HG03139 (cell line): Measurements from ENCODE around the gene WHRN.

Source experiments
- ATAC-seq: cut with Tn5 transposase; IDR thresholded peaks from one replicate; pipeline ENCODE4 v1.9.1; 2021; ENCODE audit not compliant: unreplicated experiment

Gene WHRN

DNA sequence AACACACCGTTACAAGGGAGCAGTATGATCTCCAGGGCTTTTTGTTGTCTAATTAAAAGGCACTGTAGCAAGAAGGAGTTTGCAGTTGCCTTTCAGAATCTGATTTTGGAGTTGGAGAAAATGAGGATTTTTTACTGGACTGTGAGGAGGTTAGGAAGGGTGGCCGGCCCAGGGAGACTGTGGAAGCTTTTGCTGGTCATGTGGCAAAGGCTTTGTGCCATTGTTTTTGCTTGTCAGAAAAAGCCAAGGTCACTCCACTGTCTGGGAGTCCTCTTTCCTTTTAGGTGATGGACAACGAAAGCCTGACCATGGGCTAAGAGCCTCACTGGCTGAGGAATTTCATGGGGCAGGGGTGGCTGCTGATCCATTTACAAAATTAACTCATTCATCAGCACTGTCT is 10.3 kb upstream of the WHRN start:
- no peak for ATAC-seq

GRCh38 chr9:114513959-114514267 is 8.6 kb upstream of the WHRN start:
- ATAC-seq, result no peak

- no peak for ATAC-seq
Measured at GRCh38 chr9:114513055-114513958, 8.0 kb upstream of the WHRN start.

GRCh38 chr9:114511978-114512874 is 7.0 kb upstream of the WHRN start:
- ATAC-seq, result no peak

- ATAC-seq, result no peak
Measured at GRCh38 chr9:114507726-114508125, 2.5 kb upstream of the WHRN start.

GRCh38 chr9:114506082-114506390 is 763 bp upstream of the WHRN start:
- ATAC-seq, result no peak

- ATAC-seq, result no peak
Measured at GRCh38 chr9:114504341-114505186, 709 bp downstream of the WHRN start.

DNA sequence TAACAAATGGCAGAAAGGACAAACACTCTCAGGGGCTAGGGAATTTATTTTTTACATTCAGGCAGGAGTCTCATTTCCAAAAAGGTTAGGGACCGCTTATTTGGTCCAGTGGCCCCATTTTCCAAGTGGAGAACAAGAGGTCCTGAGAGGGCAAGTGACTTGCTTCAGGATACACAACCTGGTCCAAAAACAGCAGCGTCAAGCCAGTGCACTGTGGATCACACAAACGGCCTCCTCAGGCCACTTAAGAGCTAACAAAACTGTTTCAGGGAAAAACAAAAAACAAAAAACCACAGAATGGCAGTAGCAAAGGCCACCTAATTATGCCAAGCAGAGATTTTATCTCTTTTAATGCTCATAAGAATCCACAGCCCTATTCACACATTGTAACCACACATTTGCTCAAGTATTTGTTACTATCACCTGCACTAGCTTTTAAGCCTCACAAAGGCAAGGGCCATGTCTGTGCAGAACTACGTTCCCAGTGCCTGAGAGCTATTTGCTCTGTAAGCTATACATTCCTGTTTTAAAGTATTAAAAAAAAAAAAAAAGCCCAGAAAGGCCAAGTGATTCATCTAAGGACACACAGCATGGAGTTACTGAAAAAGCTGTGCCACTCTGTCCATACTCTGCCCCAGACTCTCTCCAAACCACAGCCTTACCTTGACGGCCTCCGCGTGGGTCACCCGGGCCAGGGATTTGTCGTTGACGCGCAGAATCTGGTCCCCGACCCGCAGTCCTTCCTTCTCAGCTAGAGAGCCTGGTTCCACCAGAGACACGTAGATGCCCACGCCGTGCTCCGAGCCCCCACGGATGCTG is 1.5 kb downstream of the WHRN start:
- ATAC-seq, result no peak

DNA sequence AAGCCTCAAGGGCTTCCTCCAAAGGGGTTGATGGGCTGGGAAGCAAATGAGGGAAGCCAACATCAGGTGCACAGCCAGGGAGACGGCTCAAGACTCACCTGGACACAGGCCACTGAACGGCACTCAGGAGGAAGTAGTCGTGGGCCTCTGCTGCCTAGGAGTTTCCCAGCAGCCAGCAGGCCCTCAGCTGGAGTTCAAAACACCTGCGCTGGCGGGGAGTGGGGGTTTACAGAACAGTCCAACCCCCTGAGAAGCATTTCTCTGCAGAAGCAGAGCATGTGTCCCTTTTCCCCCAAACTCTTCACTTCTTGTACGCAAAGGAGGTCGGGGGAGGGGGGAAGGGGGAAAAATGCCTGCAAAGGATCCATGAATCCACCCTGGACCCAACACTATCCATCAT is 2.3 kb downstream of the WHRN start:
- no peak for ATAC-seq

DNA sequence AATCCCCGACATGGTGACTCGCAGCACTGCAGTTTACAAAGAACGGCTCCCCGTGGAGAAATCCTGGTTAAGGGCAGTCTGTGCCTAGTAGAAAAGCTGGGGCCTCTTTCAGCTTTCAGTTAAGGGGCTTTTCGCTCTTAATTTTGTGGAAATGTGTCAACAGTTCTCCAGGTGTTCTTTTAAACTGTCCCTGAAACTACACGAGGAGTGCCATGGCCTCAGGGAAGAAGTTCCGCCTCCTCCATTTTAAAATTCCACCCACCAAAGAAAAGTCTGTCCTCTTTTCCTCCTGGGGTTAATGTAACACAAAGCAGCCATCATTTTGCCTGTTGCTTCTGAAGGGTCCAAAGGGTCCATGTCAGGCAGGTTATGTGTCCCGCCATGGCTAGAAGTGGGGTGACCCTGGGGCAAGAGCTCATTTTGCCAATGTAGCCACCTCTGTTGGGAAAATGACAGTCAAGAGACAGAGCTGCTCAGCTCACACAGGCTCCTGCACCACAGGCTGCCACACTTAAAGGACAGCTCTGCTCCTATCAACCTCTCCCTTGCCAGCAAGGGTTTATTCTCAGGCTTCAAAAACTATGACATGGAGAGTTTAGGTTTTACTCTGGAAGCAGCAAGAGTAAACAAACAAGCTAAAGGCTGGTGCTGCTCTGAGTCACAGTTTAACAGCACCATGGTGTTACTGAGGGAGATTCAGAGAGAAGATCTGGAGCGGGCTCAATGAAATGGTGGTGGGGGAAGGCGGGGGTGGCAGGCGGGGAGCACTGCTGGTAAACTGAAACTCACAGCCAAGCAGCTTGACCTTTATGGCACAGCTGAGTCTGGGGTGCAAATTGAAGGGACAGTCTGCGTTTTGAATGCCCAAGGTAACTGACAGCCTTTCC is 3.2 kb downstream of the WHRN start:
- ATAC-seq, result no peak

DNA sequence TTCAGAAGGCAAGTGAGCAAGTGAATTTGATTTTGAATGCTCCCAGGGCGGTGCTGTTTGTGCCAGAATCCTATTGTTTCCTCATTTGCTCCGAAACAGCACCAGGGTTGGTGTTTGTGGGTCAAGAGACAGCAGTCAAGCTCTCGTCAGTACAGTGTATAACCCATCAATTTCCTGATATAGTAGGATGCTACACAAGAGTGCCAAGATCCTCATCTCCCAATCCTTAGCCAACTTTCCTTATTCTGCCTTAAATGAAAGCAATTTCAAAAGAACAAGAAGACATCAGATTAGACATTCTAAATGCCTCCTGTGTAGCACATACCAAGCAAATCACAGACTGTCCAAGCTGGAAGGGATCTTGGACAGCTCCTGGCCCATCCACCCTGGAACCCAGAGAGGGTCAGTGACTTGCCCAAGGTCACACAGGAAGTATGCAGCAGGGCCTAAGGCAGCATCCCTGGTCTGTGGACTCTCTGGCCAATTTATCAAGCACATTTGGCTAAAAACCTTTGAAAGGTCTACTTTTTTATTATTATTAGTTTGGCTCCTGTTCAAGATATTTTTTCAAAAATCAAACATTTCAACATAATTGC is 4.5 kb downstream of the WHRN start:
- no peak for ATAC-seq

DNA sequence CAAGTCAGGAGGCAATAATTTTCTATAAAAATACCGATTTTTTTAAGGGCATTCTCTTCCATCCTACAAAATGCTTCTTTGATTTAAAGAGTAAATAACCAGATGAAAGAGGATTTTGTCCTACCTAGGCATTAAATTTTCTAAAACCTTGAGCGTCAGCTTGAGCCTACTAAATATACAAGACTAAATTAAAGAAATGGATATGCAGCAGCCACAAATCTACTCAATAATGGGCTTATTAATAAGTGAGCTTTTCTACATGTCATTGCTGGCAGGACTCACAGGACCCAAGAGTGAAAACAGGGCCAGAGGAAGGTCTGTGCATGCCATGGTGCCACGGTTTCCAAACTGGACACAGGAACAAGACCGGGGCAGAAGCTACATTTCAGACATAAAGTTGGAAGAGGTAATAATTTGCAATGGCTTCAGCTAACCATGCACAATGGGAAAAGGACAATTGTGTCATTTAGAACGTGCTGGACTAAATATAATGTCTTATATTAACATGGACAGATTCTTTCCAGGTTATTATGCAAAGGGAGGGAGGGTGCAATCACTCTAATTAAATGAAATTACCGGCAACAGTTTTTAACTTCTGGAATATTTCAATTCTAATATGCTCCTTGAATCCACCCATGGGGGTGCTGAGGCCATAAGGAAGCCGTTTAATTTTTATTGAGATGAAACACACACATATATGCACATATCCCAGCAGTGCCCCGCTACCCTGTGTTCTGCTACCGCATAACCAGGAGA is 5.2 kb downstream of the WHRN start:
- ATAC-seq, result no peak

- ATAC-seq, result no peak
Measured at GRCh38 chr9:114499528-114499927, 5.7 kb downstream of the WHRN start.

- no peak for ATAC-seq
Measured at GRCh38 chr9:114497727-114498382, 7.4 kb downstream of the WHRN start.

DNA sequence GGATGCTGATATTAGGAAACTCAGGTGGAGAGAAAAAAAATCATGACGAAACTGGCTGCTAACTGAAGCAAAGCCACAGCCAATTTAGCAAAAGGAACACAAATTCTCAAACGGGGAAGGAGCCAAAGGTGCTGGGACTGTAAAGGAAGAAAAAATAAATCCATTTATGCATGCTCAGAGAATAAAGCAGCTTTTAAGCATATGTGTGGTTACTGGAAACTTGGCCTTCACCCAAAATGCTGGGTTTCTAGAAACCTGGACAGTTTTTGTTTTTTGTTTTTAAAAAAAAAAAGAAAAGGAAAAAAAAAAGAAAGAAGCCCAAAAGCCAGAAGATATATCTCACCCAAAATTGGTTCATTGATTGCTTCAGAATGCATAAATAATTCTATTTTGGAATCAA is 8.0 kb downstream of the WHRN start:
- no peak for ATAC-seq

- ATAC-seq, result no peak
Measured at GRCh38 chr9:114496011-114496410, 9.3 kb downstream of the WHRN start.

DNA sequence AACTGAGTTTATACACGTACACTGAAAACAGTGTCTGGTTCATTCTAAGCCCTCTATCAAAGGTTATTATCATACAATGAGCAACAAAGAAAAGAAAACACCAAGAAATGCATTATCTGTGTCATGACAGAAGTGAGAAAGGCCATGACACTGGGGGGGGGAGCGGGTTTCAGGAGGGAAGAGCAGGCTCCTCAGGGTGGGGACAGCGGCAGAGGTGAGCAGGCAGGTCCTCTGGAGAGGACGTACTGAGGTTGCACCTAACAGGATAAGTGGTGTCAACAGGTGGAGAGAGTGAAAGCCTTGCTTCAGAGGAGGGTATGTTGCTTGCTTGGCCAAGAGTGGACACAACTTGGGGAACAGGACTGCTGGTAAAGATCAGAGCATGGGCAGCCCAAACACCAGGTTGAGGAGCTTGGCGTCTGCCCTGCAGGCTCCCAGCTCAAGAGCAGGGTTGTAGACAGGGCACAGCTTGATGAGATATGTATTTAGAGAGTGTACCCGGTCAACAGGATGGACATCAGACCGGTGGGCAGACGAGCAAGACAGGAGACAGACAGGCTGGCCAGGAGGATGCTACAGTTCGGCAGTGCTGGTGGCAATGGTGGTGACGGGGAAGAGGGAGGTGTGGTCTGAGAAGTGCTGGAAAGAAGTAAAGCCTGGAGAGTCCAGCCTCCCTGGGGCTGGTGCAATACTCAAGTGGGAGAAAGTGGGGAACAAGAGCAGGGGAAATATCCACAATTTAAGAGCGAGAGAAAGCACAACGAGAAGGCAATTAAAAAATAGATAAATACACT is 10.3 kb downstream of the WHRN start:
- ATAC-seq, result no peak
